Activated CD4-positive, alpha-beta T cell treated with anti-CD3 and anti-CD28 coated beads, Interleukin-2, Interleukin-4, amounts not matched to agents 100 ng/mL and 50 ng/mL, durations not matched to agents 16 hours and 8 hours (primary cell): ENCODE data around the gene RAPGEF1.
"Not testable (repeated sequence)": the region's sequence is repeated elsewhere in the genome, so short reads cannot be mapped to it uniquely, and the experiment has no call there.

ENCODE experiments used
- DNase-seq: peaks from one replicate; pipeline ENCODE4 v3.0.0-alpha.2; 2020; ENCODE audit warnings: low spot score

RAPGEF1 gene

GRCh38 chr9:131727795-131728545, 11.9 kb downstream of the RAPGEF1 start:
- DNase-seq = peak; percentile 79

DNA sequence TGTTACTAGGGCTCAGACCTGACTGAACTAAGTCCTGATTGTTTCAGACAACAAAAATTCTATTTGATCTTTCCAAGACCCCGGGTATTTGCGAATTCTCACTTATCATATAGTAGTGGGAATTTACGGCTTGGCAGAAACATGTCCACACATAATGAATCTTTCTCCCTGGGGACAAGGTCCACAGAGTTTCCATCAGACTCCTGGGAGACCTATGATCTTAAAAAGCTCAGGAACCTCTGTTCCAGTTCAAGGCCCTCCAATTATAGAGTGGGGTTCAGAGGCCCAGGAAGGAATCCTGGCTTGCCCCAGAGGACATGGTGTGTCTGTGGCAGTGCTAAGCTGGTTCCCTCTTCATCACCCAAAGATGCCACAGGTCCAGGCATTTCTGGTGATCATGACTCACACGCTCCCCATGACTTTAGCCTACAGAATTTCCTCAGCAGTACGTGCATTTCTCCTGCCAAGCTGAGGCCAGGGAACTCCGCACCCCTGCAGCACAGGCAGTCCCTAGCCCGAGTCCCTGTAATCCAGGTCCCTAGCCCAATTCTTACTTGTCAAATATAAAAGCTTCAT, 12.6 kb downstream of the RAPGEF1 start:
- no peak for DNase-seq

DNA sequence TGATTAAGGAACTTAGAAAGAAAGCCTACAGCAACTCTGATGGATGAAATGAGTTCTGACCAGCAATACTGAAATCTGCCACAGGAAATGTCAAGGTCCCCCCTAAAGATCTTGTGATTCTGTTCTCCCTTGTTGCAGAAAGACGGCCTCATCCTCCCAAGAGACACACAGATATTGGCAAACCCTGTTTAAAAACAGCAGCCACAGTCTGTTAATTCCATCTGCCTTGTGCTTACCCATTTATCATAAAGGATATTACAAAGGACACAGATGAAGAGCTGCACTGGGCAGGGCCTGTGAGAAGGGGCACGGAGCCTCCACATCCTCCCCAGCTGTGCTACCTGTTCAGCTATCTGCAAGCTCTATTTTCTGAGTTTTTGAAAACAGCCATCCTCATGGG, 15.2 kb downstream of the RAPGEF1 start:
- no peak for DNase-seq

DNA sequence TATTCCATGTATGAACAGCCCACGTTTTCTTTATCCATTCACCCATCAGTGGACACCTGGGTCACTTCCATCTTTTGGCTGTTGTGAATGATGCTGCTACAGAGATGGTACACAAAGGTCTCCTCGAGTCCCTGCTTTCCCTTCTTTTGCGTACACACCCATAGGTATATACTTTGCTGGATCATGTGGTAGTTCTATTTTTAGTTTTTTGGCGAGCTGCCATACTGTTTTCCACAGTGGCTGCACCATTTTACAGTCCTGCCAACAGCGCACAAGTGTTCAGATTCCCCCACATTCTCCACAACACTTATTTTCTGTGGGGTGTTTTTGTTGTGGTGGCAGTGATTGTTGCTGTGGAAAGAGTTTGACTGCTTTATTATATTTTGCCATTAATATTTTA, 16.2 kb downstream of the RAPGEF1 start:
- no peak for DNase-seq

DNA sequence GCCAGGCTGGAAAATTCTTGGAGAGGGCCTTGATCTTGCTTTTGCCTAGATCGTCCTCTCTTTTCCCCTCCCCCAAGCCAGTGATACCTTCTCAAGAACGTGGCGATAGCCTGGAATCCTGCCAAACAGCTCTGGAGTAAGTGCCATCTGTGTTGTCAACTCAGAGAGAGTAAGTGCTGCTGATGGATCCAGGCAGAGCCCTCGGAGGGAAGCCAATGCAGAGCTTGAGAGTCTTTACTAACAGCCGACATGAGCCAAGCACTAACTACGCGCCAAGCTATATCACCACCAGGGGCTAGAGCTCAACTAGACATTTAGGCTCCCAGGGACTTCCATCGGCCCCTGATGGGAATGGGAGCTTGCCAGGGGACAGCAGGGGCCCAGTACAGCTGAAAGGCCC, 17.6 kb downstream of the RAPGEF1 start:
- DNase-seq = no peak

DNA sequence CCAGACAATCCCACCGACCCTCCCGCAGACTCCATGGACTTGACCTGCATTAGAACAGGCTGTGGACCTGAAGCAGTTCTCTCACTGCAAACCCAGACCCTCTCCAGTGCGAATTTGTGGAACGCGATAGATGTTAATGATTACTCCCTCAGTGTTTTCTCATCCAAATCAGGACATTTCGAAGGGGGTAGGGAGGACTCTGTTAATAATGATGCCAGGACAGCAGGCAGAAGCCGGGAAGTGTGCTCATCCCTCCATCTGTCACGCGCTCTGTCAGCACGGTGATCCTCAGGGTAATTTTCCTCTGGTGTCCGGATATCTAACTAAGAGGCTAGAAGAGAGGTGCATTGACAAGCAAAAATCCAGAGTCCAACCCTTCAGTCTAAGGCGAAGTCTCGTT, 18.8 kb downstream of the RAPGEF1 start:
- no peak for DNase-seq

DNA sequence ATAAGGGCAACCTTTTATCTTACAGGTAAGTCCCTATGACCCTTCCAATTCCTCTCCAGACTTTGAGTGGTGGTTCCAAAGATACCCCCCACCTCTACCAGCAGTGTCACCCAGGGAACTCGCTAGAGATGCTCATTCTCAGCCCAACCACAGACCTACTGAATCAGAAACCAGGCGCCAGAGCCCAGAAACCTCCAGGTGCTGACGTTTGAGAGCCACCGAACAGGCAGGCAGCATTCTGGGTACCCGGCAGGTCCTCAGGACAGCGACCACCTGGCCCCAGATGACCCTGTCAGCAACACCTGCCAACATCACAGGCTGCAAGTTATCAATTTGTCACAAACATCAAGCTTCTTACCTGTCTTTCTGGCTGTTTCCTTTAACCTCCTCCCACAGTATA, 19.5 kb downstream of the RAPGEF1 start:
- DNase-seq = peak; percentile 56

GRCh38 chr9:131719262-131719908, 20.5 kb downstream of the RAPGEF1 start:
- DNase-seq = no peak

- no peak for DNase-seq
Observed at GRCh38 chr9:131717719-131718460, 22.0 kb downstream of the RAPGEF1 start.

- DNase-seq = no peak
Observed at GRCh38 chr9:131715906-131716305, 24.0 kb downstream of the RAPGEF1 start.

DNA sequence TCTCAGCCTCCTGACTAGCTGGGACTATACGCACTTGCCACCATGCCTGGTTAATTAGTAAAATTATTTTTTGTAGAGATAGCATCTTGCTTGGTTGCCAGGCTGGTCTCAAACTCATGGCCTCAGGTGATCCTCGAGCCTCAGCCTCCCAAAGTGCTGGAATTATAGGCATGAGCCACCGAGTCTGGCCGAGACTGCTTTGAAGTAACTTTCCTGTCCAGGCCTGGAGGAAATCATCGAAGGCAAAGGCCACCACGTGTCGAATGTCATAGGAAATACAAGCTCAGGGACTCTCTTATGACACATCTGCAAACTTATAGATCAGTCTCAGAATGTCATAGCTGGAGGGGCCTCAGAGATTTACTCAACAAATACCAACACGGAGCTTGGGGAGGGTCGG, 25.1 kb downstream of the RAPGEF1 start:
- no peak for DNase-seq

GRCh38 chr9:131714161-131714646, 25.7 kb downstream of the RAPGEF1 start:
- no peak for DNase-seq

DNA sequence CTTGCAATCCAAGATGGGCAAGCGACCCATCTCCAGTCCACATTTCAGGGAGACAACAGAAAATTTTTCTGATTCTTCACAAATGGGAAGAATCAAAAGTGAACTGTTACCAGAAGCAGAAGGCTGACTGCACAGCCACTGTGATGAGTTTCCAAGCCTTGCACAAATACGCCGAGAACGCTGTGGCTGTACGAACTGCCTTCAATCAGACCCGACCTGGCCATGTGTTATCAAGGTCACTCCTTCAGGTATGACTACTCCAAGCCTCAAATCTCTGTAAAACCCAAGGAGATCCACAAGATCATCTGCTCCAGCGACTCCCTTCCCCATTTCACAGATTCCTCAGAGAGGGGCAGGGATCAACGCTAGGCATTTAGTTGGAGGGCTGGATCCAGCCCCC, 26.9 kb downstream of the RAPGEF1 start:
- no peak for DNase-seq

GRCh38 chr9:131712151-131712716, 27.6 kb downstream of the RAPGEF1 start:
- no peak for DNase-seq

GRCh38 chr9:131709771-131710431, 30.0 kb downstream of the RAPGEF1 start:
- DNase-seq = peak; percentile 70

DNA sequence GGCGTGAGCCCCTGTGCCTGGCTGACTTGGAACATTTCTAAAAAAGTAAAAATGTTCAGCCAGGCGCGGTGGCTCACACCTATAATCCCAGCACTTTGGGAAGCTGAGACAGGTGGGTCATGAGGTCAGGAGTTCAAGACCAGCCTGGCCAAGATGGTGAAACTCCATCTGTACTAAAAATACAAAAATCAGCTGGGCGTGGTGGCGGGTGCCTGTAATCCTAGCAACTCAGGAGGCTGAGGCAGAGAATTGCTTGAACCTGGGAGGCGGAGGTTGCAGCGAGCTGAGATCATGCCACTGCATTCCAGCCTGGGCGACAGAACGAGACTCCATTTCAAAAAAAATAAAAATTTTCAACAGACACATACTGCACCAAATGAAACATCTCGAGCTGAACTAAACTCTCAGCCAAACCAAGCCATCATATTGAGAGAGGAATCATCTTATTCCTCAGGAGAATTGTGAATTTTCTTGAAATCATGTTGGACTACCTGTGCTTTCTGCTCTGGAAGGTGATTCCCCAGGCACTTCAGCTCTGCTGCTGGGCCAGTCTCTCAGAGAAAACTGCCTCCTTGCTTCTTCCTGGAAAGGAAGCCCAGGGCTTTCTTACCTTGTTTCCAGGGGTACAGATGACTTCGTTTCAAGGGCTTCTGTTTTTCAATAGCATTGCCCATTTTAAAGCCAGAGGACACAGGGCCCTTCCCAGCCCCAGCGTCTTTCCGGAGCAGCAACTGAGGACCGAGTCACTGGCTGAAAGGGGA, 30.7 kb downstream of the RAPGEF1 start:
- not testable (repeated sequence) for DNase-seq

DNA sequence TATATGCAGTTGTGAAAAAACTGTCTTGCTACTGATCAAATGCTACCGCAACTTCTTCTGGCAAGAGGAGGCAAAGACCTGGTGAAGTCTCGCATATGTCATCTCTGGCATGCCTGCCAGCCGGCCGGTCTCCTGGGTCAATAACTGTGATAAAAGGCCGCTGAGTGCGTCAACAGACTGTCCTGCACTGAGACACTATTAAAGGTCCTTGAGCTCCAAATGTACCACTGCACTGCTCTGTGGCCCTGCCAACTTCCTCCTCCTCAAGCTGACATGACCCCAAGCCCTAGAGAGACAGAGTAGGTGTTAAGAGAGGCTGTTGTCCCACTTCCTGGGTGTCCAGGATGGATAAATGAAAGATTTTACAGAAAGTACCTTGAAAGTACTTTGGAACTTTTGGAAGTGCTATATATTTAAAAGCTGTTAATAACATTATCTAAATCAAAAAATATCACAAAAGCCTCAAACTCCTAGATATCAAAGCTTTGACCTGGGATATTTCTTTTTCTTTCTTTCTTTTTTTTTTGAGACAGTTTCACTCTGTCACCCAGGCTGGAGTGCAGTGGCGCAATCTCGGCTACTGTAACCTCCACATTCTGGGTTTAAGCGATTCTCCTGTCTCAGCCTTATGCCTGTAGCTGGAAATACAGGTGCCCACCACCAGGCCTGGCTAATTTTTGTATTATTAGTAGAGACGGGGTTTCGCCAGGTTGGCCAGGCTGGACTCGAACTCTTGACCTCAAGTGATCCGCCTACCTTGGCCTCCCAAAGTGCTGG, 31.5 kb downstream of the RAPGEF1 start:
- DNase-seq = no peak

GRCh38 chr9:131707733-131708157, 32.1 kb downstream of the RAPGEF1 start:
- DNase-seq = no peak

GRCh38 chr9:131707050-131707449, 32.8 kb downstream of the RAPGEF1 start:
- DNase-seq = no peak

DNA sequence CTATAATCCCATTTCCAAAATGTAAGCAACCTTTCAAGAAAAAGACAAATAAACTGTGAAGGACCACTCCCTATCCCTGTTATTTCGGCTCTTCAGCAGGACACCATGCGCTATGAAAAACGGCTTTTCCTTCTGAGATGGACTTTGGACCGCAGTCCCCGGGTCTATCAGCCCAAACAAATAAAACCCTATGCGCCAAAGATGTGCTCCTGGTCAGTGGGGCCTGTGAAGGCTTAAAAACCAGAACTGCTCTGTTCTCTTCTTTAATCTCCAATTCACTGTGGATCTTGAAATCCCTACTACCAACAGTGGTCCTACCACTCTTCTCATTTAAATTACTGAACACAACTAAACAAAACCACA, 33.3 kb downstream of the RAPGEF1 start:
- no peak for DNase-seq
